Lower lobe of right lung (tissue), 2 donors: ENCODE data around the gene IDH2. TPM values are rescaled to one million over a fixed set of nuclear protein-coding genes. Genes with fewer than 3 reads are reported as not detected.

Experiments used
- ATAC-seq, 2 donors: fragments of 200-7000 bp; cut with Tn5 transposase; one replicate each; pipeline ENCODE4 v1.9.1; 2020 to 2022; ENCODE audit warnings: mild to moderate bottlenecking in 2 of 2, moderate library complexity in 2 of 2
- DNase-seq: peaks from one replicate; pipeline ENCODE4 v3.0.0-alpha.2; 2020
- H3K27ac ChIP-seq: fragments of 200-600 bp; one replicate; pipeline ENCODE4 v1.8.0; 2022
- H3K27me3 ChIP-seq: fragments of 200-600 bp; one replicate; pipeline ENCODE4 v1.8.0; 2022; ENCODE audit warnings: low read depth
- H3K36me3 ChIP-seq: fragments of 200-600 bp; one replicate; pipeline ENCODE4 v1.8.0; 2022; ENCODE audit warnings: mild to moderate bottlenecking
- H3K4me1 ChIP-seq: fragments of 200-600 bp; one replicate; pipeline ENCODE4 v1.8.0; 2022
- H3K4me3 ChIP-seq: fragments of 200-600 bp; one replicate; pipeline ENCODE4 v1.8.0; 2022; ENCODE audit warnings: mild to moderate bottlenecking
- H3K9me3 ChIP-seq: fragments of 200-600 bp; one replicate; pipeline ENCODE4 v1.8.0; 2022
- intact Hi-C: fragments of 100-400 bp; cut with DNase I; formaldehyde crosslinking; loops from one replicate; pipeline ENCODE4 v1.11.0; 2022
- total RNA-seq: library from RNA; stranded (reverse); fragmentation: NEBNext Ultra II Directional; extraction: Animal tissue kit (Norgen Biotek cat#: 25700); gene quantifications from one replicate; pipeline ENCODE4 v1.2.1, GENCODE V29; 2021
- TF ChIP-seq, protein P1 (sequence below): fragments of 200-600 bp; IDR thresholded peaks from one replicate; pipeline ENCODE4 v1.8.0; 2022; ENCODE audit warnings: antibody characterized with exemption, mild to moderate bottlenecking
- donor health status: DM: no; HTN: yes; CAD: no; lungs with severe emphysema.

Gene IDH2
- total RNA-seq, 1 donor from 2014 or later = 46.7 TPM

DNA sequence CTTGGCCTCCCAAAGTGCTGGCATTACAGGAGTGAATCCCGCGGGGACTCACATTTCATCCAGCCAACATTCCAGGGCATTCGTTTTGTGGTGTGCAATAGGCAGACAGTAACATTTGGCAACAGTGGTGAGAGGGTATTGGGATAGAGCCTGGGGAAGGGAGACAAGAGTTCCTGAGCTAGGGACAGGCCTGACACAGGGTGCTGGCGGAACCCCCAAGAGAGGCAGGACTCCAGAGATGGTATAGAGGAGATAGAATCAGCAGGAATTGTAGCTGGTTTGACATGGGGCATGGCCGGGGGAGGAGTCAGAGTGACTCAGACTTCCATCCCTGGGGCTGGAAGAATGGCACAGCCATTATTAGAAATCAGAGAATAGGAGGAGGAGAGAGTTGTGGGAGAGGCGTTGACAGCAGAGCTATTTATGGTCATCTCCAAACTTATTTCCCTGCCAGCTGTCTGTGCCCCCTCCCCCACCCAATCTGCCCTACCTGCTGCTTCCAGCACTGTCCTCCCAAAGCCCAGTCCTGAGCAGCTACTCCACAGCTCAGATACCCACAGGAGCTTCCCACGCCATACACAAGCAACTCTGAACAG is 4.4 kb upstream of the IDH2 start:
- Histone ChIP-seq H3K4me1 (peaks cover under 1% of the 10 kb centered on the region), H3K9me3 (no peaks in the 10 kb centered on the region), H3K4me3 (no peak overlapping the region), H3K27me3 (no peaks in the 10 kb centered on the region), H3K36me3 (no peaks in the 10 kb centered on the region), H3K27ac (no peak overlapping the region)
- DNase-seq = no peak
- intact Hi-C loops = no loop called here
- ATAC-seq = no peak
- TF ChIP-seq, protein P1, sequence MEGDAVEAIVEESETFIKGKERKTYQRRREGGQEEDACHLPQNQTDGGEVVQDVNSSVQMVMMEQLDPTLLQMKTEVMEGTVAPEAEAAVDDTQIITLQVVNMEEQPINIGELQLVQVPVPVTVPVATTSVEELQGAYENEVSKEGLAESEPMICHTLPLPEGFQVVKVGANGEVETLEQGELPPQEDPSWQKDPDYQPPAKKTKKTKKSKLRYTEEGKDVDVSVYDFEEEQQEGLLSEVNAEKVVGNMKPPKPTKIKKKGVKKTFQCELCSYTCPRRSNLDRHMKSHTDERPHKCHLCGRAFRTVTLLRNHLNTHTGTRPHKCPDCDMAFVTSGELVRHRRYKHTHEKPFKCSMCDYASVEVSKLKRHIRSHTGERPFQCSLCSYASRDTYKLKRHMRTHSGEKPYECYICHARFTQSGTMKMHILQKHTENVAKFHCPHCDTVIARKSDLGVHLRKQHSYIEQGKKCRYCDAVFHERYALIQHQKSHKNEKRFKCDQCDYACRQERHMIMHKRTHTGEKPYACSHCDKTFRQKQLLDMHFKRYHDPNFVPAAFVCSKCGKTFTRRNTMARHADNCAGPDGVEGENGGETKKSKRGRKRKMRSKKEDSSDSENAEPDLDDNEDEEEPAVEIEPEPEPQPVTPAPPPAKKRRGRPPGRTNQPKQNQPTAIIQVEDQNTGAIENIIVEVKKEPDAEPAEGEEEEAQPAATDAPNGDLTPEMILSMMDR = no peak

DNA sequence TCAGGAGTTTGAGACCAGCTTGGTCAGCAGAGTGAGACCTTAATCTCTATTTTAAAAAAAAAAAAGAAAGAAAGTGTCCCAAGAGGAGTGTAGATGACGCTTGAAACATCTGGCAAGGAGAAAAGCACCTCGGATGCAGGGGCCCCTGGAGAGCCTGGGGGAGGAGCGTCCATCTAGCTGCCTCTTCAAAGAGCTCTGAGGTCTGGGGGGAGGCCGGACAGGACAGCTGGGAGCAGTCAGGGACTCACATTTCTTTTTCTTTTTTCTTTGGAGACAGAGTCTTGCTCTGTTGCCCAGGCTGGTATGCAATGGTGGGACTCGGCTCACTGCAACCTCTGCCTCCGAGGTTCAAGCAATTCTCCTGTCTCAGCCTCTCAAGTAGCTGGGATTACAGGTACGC is 3.3 kb upstream of the IDH2 start:
- intact Hi-C loops = no loop called here
- TF ChIP-seq, protein P1 = no peak
- Histone ChIP-seq H3K9me3 (no peaks in the 10 kb centered on the region), H3K27me3 (no peaks in the 10 kb centered on the region), H3K36me3 (no peaks in the 10 kb centered on the region), H3K4me3 (no peak overlapping the region), H3K4me1 (peaks cover 11% of the 10 kb centered on the region), H3K27ac (no peak overlapping the region)
- DNase-seq = no peak
- ATAC-seq = no peak

DNA sequence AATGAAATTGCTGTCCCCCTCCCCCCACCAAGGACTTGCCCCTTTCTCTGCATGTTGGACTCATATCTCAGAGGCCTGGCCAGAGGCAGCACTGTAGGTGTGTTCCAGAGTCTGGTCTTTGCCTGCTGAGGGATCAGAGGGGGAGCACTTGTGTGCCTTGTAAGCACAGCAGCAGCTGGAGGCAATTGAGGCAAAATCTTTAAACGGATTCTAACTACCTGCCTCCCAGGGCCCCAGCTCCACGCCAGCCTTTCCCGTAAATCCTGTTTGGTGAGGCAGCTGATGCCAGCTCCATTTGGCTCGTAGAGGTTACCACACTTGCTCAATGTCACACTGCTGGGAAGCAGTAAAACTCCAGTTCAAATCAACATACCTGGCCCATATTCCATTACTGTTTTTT is 2.3 kb upstream of the IDH2 start:
- TF ChIP-seq, protein P1 = no peak
- Histone ChIP-seq H3K27me3 (no peaks in the 10 kb centered on the region), H3K9me3 (no peaks in the 10 kb centered on the region), H3K4me1 (peaks cover 21% of the 10 kb centered on the region), H3K4me3 (no peak overlapping the region), H3K36me3 (no peaks in the 10 kb centered on the region), H3K27ac (no peak overlapping the region)
- DNase-seq (no peak), ATAC-seq (no peak)
- intact Hi-C loops = no loop called here

DNA sequence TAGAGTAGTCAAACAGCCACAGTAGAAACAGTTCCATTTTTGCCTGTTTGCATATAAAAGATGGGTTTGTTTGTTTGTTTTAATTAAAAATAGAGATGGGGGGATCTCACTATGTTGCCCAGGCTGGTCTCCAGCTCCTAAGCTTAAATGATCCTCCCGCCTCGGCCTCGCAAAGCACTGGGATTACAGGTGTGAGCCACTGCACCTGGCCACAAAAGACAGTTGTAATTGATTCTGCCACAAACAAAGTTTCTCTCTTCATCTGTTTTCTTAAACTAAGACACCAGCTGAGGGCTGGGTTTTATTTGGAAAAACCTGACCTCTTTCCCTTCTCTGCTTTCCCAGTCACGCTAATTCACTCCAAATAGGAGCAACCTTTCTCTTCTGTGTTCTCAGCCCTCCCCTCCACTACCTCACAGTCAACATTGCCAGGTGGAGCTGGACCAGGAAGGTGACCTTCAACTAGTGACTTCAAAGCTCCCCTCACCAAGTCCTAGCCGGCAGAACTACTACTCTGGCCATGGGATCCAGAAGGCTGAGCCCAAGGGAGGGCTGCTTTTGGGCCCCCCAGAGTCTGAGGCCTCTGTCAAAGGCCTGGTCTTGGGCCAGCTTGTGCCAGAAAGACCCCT is 1.5 kb upstream of the IDH2 start:
- peaks cover 27% of the 10 kb centered on the region for H3K4me1 ChIP-seq
- no peaks in the 10 kb centered on the region for H3K36me3 ChIP-seq
- H3K9me3 ChIP-seq = no peaks in the 10 kb centered on the region
- intact Hi-C loops = no loop called here
- ATAC-seq (no peak), DNase-seq (no peak)
- no peak overlapping the region for H3K4me3 ChIP-seq
- TF ChIP-seq, protein P1 = no peak
- no peaks in the 10 kb centered on the region for H3K27me3 ChIP-seq
- no peak overlapping the region for H3K27ac ChIP-seq

DNA sequence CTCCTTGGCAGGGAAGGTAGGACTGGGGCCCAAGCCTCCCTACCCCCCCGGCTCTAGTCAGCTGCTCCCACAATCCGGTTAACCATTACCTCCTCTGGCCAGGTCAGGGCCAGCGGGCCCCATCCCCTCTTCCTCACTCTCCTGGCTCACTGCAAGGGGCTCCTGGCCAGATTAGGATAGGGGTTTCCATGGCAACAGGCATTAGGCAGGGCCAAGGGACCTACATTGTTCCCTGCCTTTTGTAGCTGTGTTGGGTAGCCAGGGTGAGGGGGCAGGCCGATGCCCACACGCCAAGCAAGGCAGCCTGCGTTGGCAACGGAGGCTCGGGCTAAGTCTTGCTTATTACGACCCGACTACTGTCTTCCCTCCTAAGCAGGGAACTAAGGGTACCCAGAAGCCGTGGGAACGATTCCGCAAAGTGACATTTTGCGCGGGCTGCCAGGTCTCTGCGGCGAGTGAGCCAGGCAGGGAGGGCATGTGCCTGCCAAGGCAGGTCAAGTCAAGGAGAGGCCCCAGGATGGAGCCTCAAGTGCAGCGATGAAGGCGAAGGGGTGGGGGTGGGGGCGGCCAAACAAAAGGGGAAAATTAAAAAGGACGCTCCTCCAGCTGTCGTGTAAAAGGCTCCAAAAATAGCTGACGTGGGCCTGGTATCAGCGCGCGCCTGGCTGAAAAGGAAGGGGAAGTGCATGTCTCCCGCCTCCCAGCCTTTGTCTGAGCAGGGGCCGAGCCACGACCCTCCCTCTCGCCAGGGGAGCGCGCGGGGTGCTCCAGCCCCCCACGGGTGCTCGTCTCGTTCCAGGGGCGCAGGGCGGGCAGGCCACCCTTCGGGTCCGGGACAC is 919 bp downstream of the IDH2 start:
- TF ChIP-seq, protein P1 = no peak
- no peaks in the 10 kb centered on the region for H3K27me3 ChIP-seq
- intact Hi-C loops = no loop called here
- H3K9me3 ChIP-seq = no peaks in the 10 kb centered on the region
- peak; percentile 19 to 30 for ATAC-seq
- H3K36me3 ChIP-seq = no peaks in the 10 kb centered on the region
- DNase-seq = peak; percentile 74
- H3K27ac ChIP-seq = peak overlapping the region; percentile 94
- peak overlapping the region; percentile 84 for H3K4me3 ChIP-seq
- peaks cover 49% of the 10 kb centered on the region for H3K4me1 ChIP-seq
